Nephron (organoid): Measurements from ENCODE around the gene FAM227B.

ENCODE experiments used
- H3K27ac Mint-ChIP-seq, 3 experiments: 2 replicates each; pipeline ENCODE4 v1.8.0; 2020; ENCODE audit warnings: mixed read lengths in 3 of 3, mild to moderate bottlenecking in 2 of 3, moderate library complexity in 1 of 3
- H3K27me3 Mint-ChIP-seq: 2 replicates; pipeline ENCODE4 v1.8.0; 2021; ENCODE audit warnings: low read depth, mild to moderate bottlenecking, moderate library complexity, mixed read lengths
- H3K36me3 Mint-ChIP-seq: 2 replicates; pipeline ENCODE4 v1.8.0; 2020; ENCODE audit warnings: low read depth, mixed read lengths
- H3K4me1 Mint-ChIP-seq: 2 replicates; pipeline ENCODE4 v1.8.0; 2020; ENCODE audit warnings: mixed read lengths
- H3K4me3 Mint-ChIP-seq, 3 experiments: 2 replicates each; pipeline ENCODE4 v1.8.0; 2020; ENCODE audit warnings: mild to moderate bottlenecking in 3 of 3, mixed read lengths in 3 of 3, moderate library complexity in 2 of 3
- H3K9me3 Mint-ChIP-seq: 2 replicates; pipeline ENCODE4 v1.8.0; 2020; ENCODE audit warnings: mixed read lengths
- CTCF ChIP-seq, 3 experiments: fragments of 200-600 bp; sonication (generic); IDR thresholded peaks; one replicate each; pipeline ENCODE4 v1.5.0; 2021; ENCODE audit warnings: antibody characterized with exemption in 3 of 3; ENCODE audit not compliant: unreplicated experiment in 3 of 3

FAM227B gene

GRCh38 chr15:49343546-49343945 is 277.1 kb downstream of the FAM227B start:
- H3K27me3 Mint-ChIP-seq: no peaks in the 10 kb centered on the region
- no peaks in the 10 kb centered on the region for H3K4me1 Mint-ChIP-seq
- H3K4me3 Mint-ChIP-seq: no peak overlapping the region
- no peak for TF ChIP-seq CTCF (IDR thresholded peaks at IDR 0.05; ENCODE audit: unreplicated experiment in 3 of 3)
- H3K36me3 Mint-ChIP-seq: peaks cover 48% of the 10 kb centered on the region
- H3K9me3 Mint-ChIP-seq: peaks cover 15% of the 10 kb centered on the region
- no peak overlapping the region for H3K27ac Mint-ChIP-seq

- TF ChIP-seq CTCF (IDR thresholded peaks at IDR 0.05; ENCODE audit: unreplicated experiment in 3 of 3): no peak
- peaks cover 59% of the 10 kb centered on the region for H3K36me3 Mint-ChIP-seq
- no peak overlapping the region for H3K4me3 Mint-ChIP-seq
- H3K27me3 Mint-ChIP-seq: no peaks in the 10 kb centered on the region
- H3K27ac Mint-ChIP-seq: no peak overlapping the region
- peaks cover 20% of the 10 kb centered on the region for H3K9me3 Mint-ChIP-seq
- no peaks in the 10 kb centered on the region for H3K4me1 Mint-ChIP-seq
These were observed 281.0 kb downstream of the FAM227B start for GRCh38 chr15:49339656-49340055.

GRCh38 chr15:49331951-49332350 is 288.7 kb downstream of the FAM227B start:
- Mint-ChIP-seq H3K27ac (no peak overlapping the region), H3K9me3 (no peaks in the 10 kb centered on the region), H3K4me1 (peaks cover 14% of the 10 kb centered on the region), H3K36me3 (peaks cover 30% of the 10 kb centered on the region), H3K27me3 (no peaks in the 10 kb centered on the region), H3K4me3 (no peak overlapping the region)
- TF ChIP-seq CTCF (IDR thresholded peaks at IDR 0.05; ENCODE audit: unreplicated experiment in 3 of 3): no peak

DNA sequence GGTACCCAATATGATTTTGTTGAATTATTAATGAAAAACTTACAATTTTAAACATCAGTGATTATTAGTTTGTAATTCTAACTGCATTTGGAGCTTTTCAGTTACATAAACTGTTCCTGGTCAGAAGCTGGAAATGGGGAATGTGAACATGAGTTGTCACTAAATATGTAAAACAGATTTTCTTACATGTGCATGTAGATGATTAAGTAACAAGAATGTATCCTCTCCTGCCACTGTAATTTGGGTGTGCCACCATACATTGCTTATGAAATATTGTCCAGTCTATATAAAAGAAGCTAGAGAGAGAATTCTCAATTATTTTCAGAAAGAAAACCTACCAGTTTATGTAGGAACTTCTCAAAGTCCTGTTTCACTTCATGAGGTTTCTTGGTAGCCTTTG is 289.2 kb downstream of the FAM227B start:
- Mint-ChIP-seq H3K9me3 (no peaks in the 10 kb centered on the region), H3K4me1 (peaks cover 14% of the 10 kb centered on the region), H3K36me3 (peaks cover 26% of the 10 kb centered on the region), H3K4me3 (no peak overlapping the region), H3K27me3 (no peaks in the 10 kb centered on the region), H3K27ac (no peak overlapping the region)
- no peak for TF ChIP-seq CTCF (IDR thresholded peaks at IDR 0.05; ENCODE audit: unreplicated experiment in 3 of 3)

- Mint-ChIP-seq H3K4me3 (no peak overlapping the region), H3K36me3 (peaks cover 26% of the 10 kb centered on the region), H3K4me1 (peaks cover 19% of the 10 kb centered on the region), H3K9me3 (no peaks in the 10 kb centered on the region), H3K27ac (no peak overlapping the region), H3K27me3 (no peaks in the 10 kb centered on the region)
- no peak for TF ChIP-seq CTCF (IDR thresholded peaks at IDR 0.05; ENCODE audit: unreplicated experiment in 3 of 3)
These were observed 290.5 kb downstream of the FAM227B start for GRCh38 chr15:49330166-49330565.

- no peak for TF ChIP-seq CTCF (IDR thresholded peaks at IDR 0.05; ENCODE audit: unreplicated experiment in 3 of 3)
- no peaks in the 10 kb centered on the region for H3K9me3 Mint-ChIP-seq
These were observed 291.7 kb downstream of the FAM227B start for GRCh38 chr15:49328941-49329340.

More at GRCh38 chr15:49328941-49329340, 291.7 kb downstream of the FAM227B start:
- Mint-ChIP-seq H3K4me3 (no peak overlapping the region), H3K36me3 (peaks cover 26% of the 10 kb centered on the region), H3K4me1 (peaks cover 22% of the 10 kb centered on the region), H3K27me3 (no peaks in the 10 kb centered on the region), H3K27ac (no peak overlapping the region)
